ENCODE results near the gene FTO. TPM values are rescaled to one million over a fixed set of nuclear protein-coding genes. Genes with fewer than 3 reads are reported as not detected.
A peak's percentile ranks its signal among the peaks of the same experiment; 100 is the strongest.
"Not testable (repeated sequence)": the region's sequence is repeated elsewhere in the genome, so short reads cannot be mapped to it uniquely, and the experiment has no call there.

FTO gene
- total RNA-seq, 1 donor from 2014 or later: 154 TPM

DNA sequence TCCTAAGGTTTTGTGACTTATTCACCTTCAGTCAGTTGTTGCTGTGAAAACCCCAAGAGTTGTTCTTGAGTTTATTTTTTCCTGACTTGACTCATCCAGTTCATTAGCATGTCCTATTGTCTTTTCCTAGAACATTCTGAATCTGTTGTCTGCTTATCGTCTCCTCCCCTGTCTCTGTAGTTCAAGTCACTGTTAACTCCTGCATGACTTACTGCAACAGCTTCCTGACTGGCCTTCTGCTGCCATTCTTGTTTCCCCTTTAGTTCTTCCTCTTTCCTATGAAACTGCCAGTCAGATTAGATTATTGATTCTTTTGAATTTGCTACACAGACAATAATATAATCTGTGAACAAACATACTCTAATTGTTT, 161.5 kb downstream of the FTO start:
- no peak for DNase-seq

DNA sequence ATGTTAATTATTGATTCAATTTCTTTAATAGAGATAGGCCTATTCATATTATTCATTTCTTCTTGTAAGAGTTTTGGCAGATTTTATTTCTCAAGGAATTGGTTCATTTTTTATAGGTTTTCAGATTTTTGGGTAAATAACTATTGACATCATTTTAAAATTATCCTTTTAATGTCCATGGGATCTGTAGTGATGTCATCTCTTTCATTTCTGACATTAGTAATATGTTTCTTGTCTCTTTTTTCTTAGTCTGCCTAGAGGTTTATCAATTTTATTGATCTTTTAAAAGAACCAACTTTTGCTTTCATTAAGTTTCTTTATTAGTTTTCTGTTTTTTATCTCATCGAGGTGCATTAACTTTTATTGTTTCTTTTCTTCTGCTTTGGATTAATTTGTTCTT, 162.6 kb downstream of the FTO start:
- no peak for DNase-seq

DNA sequence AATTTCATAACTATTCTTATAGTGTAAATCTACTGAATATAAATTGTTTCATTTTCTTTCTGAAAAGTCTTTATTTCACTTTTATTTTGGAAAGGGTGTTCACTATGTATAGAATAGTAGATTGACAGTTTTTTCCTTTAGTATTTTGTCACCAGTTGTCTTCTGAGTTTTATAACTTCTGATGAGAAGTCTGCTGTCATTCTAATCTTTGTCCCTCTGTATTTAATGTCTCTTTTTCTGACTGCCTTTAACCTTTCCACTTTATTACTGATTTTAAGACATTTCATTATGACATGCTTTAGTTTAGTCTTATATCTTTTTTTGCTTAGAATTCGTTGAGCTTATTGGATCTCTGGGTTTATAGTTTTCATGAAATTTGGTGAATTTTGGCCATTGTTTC, 166.9 kb downstream of the FTO start:
- DNase-seq: no peak

DNA sequence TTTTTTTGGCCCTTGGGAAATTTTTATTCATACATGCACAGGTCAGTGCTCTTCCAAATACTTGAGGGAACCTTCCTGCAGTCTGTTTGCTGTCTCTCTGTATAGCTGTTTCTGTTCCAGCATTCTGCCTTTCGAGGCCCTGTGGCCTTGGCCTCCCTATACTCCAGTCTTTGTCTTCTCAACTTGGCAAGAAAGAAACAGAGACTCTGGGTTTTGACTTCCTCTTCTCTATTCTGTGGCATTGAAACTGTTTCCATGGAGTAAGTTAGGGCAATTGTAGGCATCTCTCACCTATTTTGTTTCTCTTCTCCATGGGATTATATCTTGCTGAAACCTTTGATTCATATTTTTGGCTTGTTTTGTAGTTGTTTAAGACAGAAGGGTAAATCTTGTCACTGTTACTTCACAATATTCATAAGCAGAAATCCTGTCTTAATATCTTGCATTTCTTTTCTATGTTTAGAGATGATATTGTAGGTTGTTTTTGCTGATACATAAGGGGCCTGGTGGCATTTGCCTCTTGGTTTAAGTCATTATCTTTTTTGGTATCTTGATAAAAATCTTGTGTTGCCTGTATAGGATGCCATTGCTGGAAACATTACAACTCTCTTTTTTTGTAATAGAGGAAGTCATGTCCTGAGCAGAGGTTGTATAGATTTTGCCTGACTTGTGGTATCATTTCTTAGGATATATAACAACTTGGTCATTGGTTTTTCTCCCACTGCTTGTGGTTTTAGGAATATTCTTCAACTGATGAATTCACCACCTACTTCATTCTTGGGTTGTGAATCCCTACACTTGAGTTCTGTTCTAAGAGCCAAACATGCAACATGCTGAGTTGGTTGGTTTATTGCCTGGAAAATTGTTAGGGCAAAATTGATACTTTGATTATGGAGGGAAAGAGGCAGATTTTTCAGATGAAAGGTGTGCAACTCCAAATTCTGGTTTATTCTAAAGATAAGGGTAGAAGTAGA, 168.6 kb downstream of the FTO start:
- no peak for DNase-seq

DNA sequence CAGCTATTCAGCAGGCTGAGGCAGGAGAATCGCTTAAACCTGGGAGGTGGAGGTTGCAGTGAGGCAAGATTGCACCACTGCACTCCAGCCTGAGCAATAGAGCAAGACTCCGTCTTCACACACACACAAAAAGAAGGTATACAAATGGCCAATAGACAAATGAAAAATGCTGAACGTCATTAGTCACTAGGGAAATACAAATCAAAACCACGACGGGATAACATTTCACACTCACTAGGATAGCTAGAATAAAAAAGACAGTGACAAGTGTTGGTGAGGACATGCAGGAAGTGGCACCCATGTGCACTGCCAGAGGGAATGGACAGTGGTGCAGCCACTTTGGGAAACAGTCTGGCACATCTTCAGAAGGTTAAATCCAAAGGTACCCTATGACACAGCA, 172.9 kb downstream of the FTO start:
- DNase-seq: no peak

DNA sequence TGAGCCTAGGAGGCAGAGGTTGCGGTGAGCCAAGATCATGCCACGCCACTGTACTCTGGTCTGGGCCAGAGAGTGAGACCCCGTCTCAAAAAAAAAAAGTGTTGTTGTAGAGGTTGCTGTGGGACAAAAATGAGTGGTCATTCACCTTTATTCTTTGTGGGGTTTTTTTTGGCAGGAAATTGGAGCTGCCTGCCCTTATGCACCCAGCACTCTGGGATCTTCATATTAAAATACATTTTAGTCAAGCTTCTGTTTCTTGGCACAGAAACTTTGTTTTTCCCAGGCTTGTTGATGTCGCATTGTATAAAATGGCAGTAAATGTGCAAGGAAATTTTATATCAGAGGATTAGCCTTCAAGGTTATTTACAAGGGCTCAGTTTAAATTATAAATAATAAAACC, 174.3 kb downstream of the FTO start:
- no peak for DNase-seq

DNA sequence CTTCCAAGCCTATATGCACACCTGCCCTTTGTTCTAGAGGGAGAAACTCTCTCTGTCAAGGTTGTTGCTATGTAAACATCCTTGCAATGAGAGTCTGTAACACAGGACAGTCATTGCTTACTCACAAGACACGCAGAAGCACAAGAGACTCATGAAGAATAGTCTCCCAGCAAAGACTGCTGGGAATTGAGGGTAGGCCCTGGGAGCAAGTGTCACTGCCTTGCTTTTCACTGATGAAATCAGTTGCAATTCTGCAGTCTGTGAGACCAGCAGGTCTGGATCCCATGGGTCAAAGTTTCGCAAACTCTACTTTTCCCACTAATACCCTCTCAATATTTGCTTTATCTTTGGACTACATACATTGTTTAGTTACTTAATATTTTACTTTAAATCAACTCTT, 177.4 kb downstream of the FTO start:
- no peak for DNase-seq

DNA sequence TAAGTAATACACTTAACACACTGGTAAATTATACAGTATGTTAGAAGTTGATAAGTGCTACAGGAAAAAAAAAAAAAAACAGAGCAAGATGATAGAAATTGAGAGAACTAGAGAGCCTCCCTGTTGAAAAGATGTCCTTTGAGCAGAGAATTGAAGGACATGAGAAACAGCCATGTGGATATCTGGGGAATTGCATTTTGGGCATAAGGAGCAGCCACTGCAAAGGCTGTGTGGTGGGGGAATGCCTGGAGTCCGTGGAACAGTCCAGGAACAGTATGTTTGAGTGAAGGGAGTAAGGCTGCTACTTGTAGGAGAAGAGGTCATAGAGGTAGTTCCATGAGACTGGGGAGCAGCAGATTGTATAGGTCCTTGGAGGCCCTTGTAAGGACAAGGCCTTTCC, 178.4 kb downstream of the FTO start:
- no peak for DNase-seq

DNA sequence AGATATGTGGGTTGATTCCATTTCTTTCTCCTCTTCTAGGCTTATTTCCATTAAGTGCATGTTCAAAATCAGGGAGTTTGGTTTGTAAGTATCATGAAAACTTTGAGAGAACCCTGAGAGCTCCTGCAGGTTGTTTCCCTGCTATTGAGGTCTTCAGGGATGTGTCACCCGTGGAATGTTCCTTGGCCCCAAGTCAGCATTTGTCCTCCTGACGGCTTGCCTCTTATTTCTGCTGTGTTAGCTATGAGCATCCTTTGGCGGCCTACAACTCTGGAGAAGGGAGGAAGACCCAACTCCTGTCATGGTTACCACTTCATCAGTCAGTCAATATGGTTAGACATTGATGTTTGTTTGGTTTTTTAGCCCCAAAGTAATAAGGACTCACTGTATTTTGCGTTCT, 180.8 kb downstream of the FTO start:
- DNase-seq: no peak

DNA sequence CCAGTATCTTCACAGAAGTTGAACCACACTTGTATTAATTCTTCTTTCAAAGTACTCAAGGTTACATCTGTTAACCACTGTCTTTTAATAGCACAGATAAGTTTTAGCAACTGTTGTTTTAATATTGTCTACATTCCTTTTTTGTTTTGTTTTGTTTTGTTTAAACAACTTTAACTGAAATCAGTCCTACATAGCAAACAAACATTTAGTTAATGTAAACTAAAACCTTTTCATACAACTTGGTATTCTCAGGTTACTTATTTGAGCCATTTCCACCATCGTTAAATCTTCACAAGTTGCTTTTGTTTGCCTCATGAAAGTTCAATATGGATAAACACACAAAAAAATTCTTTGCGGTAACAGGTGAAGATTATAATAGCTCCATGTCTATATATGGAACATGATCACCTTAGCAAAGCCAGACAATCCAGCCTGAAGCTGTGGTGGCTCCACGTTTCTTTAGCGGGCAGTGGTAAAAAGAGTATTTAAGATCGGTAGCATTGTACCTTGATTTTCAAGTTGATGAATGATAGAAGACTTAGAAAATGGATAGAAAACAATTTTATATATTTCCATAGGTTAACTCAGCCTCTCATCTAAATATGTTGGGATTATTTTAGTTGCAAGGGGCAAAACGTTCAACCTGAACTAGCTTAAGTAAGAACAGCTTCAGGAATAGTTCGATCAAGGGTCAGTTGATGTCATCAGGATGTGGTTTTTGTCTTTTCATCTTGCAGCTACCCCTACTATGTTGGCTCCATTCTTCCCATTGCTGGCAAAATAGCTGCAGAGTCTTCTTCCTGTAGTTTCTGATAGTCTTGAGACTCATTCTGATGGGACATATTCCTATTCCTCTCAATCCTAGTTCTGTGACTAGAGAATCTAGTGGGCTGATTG, 182.8 kb downstream of the FTO start:
- no peak for DNase-seq

DNA sequence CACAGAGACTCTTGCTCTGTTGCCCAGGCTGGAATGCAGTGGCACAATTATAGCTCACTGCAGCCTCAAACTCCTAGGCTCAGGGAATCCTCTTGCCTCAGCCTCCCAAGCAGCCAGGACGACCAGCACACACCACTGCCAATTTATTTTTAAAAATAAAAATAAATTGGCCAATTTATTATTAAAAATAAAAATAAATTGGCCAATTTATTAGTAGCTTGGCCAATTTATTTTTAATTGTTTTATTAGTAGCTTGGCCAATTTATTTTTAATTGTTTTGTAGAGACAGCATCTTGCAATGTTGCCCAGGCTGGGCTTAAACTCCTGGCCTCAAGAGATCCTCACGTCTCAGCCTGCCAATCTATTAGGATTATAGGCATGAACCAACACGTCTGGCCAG, 184.3 kb downstream of the FTO start:
- no peak for DNase-seq

DNA sequence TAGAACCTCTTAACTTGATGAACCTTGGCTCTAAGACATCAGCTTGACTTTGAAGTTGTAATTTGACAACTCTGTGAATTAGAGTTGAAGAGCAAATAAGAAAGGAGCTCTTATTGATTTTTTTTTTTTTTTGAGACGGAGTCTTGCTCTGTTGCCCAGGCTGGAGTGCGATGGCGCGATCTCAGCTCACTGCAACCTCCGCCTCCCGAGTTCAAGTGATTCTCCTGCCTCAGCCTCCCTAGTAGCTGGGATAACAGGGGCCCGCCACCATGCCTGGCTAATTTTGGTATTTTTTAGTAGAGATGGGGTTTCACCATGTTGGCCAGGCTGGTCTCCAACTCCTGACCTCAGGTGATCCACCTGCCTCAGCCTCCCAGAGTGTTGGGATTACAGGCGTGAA, 186.9 kb downstream of the FTO start:
- not testable (repeated sequence) for DNase-seq

DNA sequence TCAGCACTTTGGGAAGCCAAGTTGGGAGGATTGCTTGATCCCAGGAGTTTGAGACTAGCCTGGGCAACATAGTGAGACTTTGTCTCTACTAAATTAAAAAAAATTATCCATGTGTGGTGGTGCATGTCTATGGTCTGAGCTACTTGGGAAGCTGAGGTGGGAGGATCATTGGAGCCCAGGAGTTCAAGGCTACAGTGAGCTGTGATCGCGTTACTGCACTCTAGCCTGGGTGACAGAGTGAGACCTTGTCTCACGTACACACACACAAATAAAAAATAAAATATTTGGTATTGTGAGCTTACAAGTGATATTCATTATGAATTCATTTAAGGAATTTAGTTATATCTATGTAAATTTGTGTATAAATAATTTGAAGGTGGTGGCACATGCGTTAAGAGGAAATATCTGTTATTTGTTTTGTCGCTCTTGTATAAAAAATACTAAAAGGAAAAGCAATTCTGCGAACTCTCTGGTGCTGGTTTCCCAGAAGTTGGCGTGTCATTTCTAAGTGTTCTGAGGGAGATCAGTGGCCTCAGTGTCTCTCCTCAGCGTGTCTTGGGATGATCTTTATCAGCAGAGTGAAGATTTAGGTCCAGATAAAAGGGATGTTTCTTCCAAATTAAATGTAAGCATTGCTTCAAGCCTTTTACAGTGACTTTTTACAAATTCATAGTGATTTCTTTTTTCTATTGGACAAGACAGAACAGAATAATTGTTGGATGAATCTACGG, 187.6 kb downstream of the FTO start:
- DNase-seq: no peak

DNA sequence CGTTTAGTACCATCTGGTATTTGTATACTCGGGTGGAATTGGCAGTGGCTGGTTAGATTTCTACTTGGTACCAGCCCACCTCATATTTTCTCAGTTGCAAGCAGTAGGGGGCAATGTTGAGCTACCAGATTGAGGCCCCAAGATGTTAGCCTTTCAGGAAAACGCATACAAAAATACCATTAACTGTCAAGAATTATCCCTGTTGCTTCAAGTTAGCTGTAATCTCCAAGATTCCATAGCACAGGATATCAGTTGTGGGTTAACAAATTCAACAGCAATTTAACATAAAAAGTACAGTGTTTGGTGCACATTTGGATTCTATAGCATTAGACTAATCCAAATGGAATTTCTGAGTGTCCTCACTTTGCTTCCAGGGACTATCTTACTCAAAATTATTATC, 188.2 kb downstream of the FTO start:
- peak; percentile 16 for DNase-seq

DNA sequence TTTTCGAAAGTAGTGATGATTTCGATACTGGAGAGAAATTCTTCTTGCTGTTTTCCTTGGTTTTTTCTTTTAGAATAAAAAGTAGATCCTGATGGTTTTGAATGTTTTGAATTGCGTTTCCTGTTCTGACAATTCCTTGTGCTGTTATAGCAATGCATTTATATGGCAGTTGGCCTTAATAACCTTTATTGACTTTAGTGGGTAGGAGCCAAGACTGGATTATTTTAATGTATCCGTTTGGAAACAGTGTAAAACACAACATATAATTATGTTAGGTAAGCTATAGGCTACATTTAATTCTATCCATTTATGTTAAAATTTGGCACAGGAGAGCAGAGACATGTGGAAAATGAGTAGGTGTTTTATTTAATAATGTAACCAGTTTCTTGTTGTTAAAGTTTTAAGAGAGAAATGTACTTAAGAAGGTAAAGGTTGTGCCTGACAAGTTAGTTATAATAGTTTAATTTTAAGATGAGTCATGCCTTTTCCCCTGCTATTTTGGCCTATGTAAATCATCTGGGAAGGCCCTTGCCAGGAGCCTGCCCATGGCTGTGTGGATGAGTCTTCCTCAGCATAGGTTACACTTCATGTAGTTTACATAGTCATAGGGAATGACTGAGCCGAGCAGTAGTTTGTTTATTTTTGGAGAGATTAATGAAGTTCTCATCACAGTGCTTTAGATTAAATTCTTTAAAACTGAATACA, 189.9 kb downstream of the FTO start:
- no peak for DNase-seq

DNA sequence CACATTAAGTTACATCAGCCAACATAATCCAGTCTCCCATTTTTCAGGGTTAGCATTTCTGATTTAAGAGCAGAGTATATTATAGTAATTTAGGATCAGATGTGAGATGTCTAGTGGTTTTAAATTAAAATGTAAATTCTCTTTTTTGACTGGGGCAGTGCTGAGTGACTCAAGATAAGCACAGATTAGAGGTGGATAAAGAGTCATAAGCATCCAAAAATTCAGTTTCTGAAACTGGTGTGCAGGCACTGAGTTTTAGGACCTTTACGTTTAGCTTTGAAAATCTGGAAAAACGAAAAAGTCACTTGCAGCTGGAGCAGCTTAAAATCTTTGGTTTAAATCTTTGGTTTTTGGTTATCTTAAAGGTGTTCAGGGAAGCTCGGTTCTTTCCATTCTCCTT, 190.7 kb downstream of the FTO start:
- DNase-seq: no peak

DNA sequence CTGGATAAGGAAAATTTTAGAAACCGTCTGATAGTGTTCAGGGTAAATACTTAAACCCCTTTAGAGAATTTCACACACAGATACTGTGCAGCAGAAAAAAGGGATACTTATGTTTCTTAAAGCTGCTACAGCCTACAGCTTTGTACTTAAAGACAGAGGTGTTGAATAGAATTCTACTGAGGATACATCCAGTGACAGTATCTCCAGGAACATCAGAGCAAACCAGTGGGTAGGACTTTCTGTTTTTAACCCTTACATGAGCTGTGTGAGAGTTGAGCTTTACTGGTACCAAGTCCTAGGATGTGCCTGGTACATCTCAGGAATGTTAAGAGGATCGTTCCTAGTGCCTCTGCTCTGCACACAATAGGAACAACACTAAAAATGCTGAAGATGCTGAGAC, 191.5 kb downstream of the FTO start:
- DNase-seq: no peak

DNA sequence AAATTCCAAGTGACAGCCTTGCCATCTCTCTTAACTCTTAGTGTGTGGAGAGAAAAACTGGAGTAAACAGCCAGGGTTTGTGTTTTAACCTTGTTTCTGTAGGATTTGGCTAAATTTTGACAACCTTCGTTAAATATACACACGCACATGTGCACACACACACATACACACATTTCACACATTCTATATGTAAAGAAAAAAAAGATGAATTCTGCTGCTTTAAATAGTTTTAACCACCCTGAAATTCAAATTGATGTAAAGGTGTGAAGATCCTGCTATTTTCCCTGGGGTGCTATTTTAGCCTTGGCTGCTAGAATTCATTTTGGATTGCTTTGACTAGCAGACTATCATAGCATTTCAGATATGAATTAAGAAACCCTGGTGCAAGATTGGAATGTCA, 191.9 kb downstream of the FTO start:
- no peak for DNase-seq

DNA sequence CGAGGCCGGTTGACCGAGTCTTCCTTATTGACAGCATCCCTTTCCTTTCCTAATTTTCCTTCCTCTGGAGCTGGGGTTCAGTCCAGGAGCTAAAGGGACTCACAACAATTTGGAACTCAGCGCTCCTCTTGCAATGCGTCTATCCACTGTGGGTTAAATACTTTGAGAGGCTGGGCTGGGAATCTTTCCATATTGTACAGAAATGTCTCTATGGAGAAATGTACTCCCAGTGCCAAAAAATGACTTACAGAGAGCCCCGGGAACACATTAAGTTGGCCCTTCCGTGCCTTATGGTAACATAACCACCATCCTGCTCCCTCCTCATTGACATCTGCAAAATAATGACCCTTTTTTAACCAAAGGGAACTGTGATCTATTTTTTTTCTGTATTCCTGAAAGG, 192.8 kb downstream of the FTO start:
- no peak for DNase-seq

DNA sequence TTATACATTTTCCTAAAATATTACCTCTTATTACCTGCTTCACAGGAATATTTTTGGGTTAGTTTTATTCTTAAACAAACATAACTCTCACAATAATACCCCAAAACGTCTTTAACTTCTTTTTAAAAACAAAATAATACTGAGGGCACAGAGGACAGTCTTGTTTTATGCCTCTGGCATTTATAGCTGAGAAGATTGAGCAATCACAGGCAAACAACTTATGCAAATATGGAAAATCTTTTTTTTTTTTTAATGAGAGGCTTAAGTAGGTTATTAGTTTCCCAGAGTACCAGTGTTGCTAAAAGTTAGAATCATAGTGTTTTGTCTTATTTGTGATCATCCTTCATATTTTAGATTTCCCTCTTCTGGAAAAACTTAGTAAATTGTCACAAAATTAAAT, 195.0 kb downstream of the FTO start:
- no peak for DNase-seq

DNA sequence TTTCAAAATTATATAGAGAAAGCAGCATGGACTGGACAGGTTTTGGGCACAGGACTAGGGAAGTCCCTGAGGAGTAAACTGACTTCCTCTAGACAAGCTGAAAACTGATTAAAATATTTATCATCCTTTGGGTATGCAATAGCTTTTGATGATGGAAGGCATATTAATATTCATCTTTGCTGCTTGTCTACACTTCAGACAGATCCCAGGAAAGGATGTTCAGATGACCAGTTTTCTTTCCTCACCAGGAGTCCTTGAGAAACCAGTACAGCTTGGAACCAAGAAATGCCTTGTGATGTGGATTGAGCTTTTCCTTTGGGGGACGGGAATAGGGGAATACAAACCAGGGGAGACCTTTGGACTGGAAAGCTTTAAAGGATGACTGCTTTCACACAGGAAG, 195.5 kb downstream of the FTO start:
- DNase-seq: no peak

DNA sequence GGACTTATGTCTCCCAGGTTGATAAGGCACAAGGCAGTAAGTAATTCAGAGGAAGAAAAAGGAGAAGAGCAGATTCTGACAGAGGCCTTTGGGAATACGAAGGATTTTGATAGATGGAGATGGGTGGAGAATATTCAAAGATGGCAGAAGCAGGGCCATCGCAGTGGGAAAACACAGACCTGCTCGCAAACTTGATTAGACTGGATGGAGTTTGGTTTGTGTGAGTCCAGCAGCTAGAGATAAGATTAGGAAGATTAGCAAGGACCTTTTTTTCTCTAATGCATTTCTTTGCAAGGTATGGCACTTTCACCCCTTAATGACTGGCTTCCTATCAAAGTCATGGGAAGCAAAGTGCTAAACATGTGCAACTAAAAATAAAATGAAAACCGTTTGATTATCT, 196.7 kb downstream of the FTO start:
- no peak for DNase-seq

Measured in occipital lobe (tissue), 2 donors.